KBM-7 (cell line): ENCODE measurements around the gene CRIM1.

ENCODE experiments used
- DNase-seq: peaks from one replicate; pipeline ENCODE4 v3.0.0-alpha.2; 2015
- in situ Hi-C: fragments of 300-500 bp; cut with MboI; formaldehyde crosslinking; loops from 2 replicates; pipeline ENCODE4 v1.14.3; 2020; ENCODE audit warnings: low sequenced_read_pairs, low pct_unique_long_range_greater_than_20kb, mixed read lengths

The CRIM1 gene

GRCh38 chr2:36528766-36529392, 173.3 kb downstream of the CRIM1 start:
- no peak for DNase-seq
- in situ Hi-C loops = no loop called here

- in situ Hi-C loops = no loop called here
- peak; percentile 23 for DNase-seq
Observed at GRCh38 chr2:36530178-36530982, 174.8 kb downstream of the CRIM1 start.

DNA sequence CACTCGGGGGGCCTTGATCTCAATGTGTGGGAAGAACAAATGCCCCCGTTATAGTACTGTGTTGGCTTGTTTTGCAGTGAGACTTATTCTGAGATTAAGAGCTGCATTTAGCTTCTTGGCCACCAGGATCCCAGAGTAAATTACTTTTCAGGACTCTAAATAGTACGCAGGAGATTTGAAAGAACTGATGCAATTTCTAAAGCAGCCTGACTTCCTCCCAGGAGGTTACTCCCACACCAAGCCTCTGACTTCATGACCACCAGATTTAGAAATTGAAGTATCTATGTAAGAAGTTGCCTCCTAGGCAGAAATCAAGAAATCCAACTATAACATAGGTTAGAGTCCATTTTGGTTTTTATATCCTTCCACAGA, 175.4 kb downstream of the CRIM1 start:
- peak; percentile 75 for DNase-seq
- in situ Hi-C loops = no loop called here

GRCh38 chr2:36534275-36534799, 178.8 kb downstream of the CRIM1 start:
- no peak for DNase-seq
- in situ Hi-C loops = no loop called here

DNA sequence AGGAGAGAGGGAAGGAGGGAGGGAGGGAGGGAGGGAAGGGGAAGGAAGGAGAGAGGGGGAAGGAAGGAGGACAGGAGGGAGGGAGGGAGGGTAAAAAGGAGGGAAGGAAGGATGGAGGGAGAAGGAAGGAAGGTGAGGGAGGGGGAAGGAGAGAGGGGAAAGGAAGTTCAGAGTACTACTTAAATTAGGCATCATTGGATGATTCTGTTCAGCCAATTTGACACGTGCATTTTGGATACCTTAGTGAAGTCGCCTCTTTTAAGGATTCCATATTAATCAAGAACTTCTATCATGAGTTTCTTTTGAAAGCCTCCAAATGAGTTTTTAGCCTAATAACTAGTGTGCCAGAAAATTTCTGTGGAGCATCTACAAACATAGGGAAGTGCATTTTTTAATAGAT, 179.5 kb downstream of the CRIM1 start:
- in situ Hi-C loops = no loop called here
- no peak for DNase-seq

- DNase-seq = peak; percentile 15
- in situ Hi-C loops = no loop called here
Observed at GRCh38 chr2:36536776-36537175, 181.2 kb downstream of the CRIM1 start.

- in situ Hi-C loops = no loop called here
- no peak for DNase-seq
Observed at GRCh38 chr2:36538335-36538734, 182.8 kb downstream of the CRIM1 start.

DNA sequence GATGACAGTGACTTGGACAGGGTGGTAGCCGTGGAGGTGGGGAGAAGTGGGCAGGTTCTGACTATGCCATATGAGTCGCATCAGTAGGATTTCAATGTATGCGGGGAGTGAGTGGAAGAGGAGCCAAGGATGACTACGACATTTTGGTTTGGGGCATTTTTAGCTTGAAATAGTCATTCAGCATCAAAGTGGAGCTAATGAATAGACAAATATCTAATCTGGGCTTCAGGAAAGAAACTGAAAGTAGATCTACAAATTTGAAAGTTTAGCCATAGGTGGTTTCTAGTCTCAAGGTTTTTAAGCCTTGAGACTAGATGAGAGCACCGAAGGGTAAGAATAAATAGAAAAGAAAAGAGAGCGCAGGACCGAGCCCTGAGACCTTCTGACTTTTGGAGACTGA, 184.1 kb downstream of the CRIM1 start:
- no peak for DNase-seq
- in situ Hi-C loops = no loop called here

DNA sequence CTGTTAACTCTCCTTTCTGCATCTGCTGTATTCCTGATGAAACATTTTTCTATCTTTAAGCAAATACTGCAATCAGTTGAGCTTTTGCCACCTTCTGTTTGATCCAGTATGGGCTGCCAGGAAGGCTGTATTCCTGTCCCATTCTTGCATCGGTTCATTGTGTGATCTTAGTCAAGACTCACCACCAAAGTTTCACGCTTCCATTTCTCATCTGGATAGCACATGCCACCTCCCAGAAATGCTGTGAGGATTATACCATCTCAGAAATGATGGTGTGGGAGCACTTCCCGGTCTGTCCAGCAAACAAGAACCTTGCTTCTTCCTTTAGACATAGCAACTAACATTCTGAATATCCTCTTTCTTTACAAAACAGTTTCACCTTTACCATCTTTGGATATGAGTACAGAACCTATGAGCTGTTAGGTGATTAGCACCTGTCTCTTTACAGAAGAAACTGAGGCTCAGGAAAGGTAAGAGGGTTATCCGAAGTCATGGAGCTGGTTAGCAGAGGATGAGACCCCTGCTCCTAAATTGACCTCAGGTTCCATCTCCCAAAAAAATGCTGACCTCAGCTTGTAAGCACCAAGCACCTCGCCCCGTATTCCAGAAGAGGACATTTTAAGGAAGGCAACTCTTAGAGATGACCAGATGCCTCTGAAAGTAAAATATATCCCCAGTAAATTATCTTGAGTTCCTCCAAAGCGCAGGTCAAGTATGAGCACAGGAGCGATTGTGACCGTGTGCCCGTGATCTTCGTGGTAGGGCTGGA, 185.6 kb downstream of the CRIM1 start:
- in situ Hi-C loops = no loop called here
- DNase-seq = no peak

DNA sequence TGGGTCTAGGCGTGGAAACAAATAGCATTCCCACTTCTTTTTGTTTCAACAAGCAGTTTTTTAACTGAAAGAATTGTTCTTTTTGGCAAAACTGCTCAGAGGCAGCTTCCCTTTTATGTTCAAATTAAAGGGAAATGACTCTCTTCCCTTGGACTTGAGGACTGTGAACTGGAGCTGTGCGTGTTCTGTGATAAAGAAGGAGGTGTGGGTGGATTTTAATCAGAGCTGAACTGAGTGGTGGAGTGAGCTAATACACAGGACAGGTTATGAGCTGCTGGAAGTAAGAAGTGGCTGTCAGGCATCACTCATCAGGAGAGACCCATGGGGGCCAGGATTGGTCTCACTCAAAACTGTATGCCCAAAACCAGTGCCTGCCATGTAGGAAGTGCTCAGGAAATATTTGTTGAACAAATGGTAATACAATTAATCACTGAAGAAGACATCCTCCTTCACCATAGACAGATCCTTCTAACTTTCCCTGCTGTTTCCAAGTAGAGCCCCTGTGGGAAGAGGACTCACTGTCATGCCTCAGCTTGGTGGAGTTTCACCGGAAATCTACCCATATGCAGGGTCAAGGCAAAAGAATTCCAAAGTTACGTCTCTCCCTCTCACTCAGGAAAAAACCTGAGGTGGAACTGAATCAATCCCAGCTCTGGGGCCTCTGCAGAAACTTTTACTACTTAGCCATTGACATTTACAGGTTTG, 186.5 kb downstream of the CRIM1 start:
- in situ Hi-C loops = no loop called here
- DNase-seq = no peak

DNA sequence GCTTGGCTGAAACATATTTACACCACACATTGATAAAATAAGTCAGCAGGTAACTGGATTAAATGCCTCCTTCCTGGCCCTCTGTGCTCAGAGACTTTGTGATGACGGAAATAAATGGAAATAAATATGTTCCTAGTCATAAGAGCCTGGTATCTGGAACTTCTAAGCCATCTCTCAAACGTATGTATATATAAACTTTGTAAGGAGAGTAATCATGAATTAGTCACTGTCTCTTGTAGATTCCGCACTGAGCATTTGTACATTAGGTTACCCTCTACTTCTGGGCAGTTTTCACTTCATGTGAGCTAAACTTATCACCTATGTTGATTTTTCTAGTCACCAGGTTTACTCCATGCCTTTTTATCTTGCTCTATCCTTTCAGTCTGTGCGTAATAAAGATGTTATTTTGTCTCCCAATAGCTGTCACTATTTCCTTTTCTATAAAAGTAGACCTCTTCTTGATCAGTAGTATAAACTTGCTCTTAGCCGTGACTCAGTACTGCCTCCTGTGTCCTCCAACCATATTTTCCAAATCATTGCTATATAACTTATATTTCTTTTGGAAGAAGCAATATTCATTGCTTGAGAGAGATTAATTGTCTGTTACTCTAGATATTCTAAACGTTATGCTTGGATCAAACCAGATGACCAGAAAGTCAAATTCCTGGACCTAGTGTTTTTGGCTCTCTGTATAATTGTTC, 189.2 kb downstream of the CRIM1 start:
- DNase-seq = no peak
- in situ Hi-C loops = no loop called here

DNA sequence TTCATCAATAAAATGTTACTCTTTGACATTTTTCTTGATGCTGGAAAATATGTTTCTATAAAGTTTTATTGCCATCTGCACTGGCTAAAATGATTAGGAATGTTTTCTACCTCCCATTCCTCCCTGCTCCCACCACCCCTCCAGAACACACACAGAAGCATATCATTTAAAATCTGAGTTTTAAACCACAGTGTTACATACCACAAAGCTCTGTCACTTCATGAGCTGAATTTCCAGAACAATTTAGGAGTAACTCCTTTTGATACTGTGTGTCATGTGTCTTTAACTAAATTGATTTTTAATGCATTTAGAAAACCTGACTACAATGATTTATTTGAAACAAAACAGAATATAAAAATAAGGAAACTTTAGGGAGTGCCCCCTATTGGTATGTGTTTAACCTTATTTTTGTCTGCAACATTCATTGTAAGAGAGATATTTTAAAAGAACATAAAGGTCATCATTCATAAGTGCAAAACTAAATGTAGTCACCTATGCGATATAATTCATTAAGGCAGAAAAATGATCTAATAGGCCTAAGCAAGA, 190.4 kb downstream of the CRIM1 start:
- in situ Hi-C loops = no loop called here
- DNase-seq = no peak

- in situ Hi-C loops = no loop called here
- DNase-seq = no peak
Observed at GRCh38 chr2:36547906-36548305, 192.3 kb downstream of the CRIM1 start.

DNA sequence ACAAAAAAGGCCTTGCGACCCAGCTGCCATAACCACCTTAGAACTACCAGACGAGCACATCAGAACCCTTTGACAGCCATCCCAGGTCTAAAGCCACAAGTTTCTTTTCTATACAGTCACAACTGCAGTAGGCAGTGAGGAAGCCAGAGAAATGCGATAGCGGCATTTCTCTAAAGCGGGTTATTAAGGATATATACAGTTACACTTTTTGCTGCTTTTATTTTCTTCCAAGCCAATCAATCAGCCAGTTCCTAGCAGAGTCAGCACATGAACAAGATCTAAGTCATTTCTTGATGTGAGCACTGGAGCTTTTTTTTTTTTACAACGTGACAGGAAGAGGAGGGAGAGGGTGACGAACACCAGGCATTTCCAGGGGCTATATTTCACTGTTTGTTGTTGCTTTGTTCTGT, 193.6 kb downstream of the CRIM1 start:
- in situ Hi-C loops = no loop called here
- no peak for DNase-seq

GRCh38 chr2:36550006-36550405, 194.4 kb downstream of the CRIM1 start:
- no peak for DNase-seq
- in situ Hi-C loops = no loop called here

GRCh38 chr2:36553683-36554082, 198.1 kb downstream of the CRIM1 start:
- peak; percentile 71 for DNase-seq
- in situ Hi-C loops = no loop called here

- in situ Hi-C loops = no loop called here
- no peak for DNase-seq
Observed at GRCh38 chr2:36554531-36554930, 199.0 kb downstream of the CRIM1 start.

- DNase-seq = no peak
- in situ Hi-C loops = no loop called here
Observed at GRCh38 chr2:36555789-36556188, 200.2 kb downstream of the CRIM1 start.

DNA sequence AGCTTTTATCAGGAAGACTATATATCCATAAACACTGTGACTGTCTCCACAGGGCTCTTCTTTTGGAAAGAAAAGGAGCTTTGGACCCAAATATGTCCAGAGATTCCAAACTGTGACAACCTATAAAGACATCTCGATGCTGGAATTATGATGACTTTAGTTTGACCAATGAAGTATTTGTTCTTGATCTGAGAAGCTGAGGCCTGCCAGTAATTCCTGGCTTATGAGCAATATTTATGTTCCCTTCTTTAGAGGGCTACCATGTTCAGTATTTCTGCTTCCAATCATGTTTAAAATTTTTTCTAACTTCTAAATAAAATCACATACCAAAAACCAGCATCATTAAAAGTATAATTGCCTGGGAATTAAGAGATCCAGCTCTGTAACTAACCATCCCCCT, 201.3 kb downstream of the CRIM1 start:
- no peak for DNase-seq
- in situ Hi-C loops = no loop called here
